NCI-H82 treated with DMSO at 0.1 percent for 48 hours (cell line): ENCODE measurements around the gene ABCF3.
"Not testable (repeated sequence)": the region's sequence is repeated elsewhere in the genome, so short reads cannot be mapped to it uniquely, and the experiment has no call there.

Experiments
- DNase-seq: peaks from one replicate; lab custom pipeline; 2025; ENCODE audit not compliant: unreplicated experiment; lab: John Stamatoyannopoulos, UW

ABCF3 gene

GRCh38 chr3:184186184-184186901 lies at the start of gene ABCF3:
TSS of gene ABCF3 (plus strand) at chr3:184186199. CDS start at chr3:184186208, 9 bp downstream.
- no peak for DNase-seq

GRCh38 chr3:184140436-184140835 lies 45.6 kb upstream of the ABCF3 start:
- no peak for DNase-seq

GRCh38 chr3:184142199-184142598 lies 43.8 kb upstream of the ABCF3 start:
- DNase-seq: no peak

GRCh38 chr3:184143327-184143726 lies 42.7 kb upstream of the ABCF3 start:
- DNase-seq: no peak

GRCh38 chr3:184144505-184144904 lies 41.5 kb upstream of the ABCF3 start:
- DNase-seq: no peak

- peak; percentile 20 for DNase-seq
Observed at GRCh38 chr3:184145111-184145524, 40.9 kb upstream of the ABCF3 start.

- no peak for DNase-seq
Observed at GRCh38 chr3:184145751-184146270, 40.2 kb upstream of the ABCF3 start.

GRCh38 chr3:184148076-184148475 lies 37.9 kb upstream of the ABCF3 start:
- no peak for DNase-seq

- DNase-seq: no peak
Observed at GRCh38 chr3:184149123-184149522, 36.9 kb upstream of the ABCF3 start.

- not testable (repeated sequence) for DNase-seq
Observed at GRCh38 chr3:184149770-184150169, 36.2 kb upstream of the ABCF3 start.

GRCh38 chr3:184154885-184155643 lies 30.9 kb upstream of the ABCF3 start, which contains the start of gene DVL3:
TSS of gene DVL3 (plus strand) at chr3:184155377. CDS start at chr3:184155636, 259 bp downstream.
- peak; percentile 41 for DNase-seq

GRCh38 chr3:184155644-184156521 lies 30.1 kb upstream of the ABCF3 start:
- no peak for DNase-seq

GRCh38 chr3:184156522-184156955 lies 29.5 kb upstream of the ABCF3 start:
- peak; percentile 36 for DNase-seq

- peak; percentile 20 for DNase-seq
Observed at GRCh38 chr3:184157206-184157605, 28.8 kb upstream of the ABCF3 start.

GRCh38 chr3:184158404-184158803 lies 27.6 kb upstream of the ABCF3 start:
- no peak for DNase-seq

GRCh38 chr3:184160456-184160855 lies 25.5 kb upstream of the ABCF3 start:
- DNase-seq: no peak

- DNase-seq: not testable (repeated sequence)
Observed at GRCh38 chr3:184162571-184163070, 23.4 kb upstream of the ABCF3 start.

- no peak for DNase-seq
Observed at GRCh38 chr3:184164648-184165330, 21.2 kb upstream of the ABCF3 start.

GRCh38 chr3:184165543-184165942 lies 20.5 kb upstream of the ABCF3 start:
- DNase-seq: no peak

- no peak for DNase-seq
Observed at GRCh38 chr3:184166671-184167070, 19.3 kb upstream of the ABCF3 start.
